A172 (cell line): Measurements from ENCODE around the gene STRA8. TPM values are rescaled to one million over a fixed set of nuclear protein-coding genes. Genes with fewer than 3 reads are reported as not detected.
"Not testable (repeated sequence)": the region's sequence is repeated elsewhere in the genome, so short reads cannot be mapped to it uniquely, and the experiment has no call there.

Experiments
- DNase-seq: peaks from one replicate; pipeline ENCODE4 v3.0.0-alpha.2; 2015; ENCODE audit warnings: low spot score
- total RNA-seq: library from RNA; depleted of rRNA; stranded (reverse); fragments of >200 nt; shearing (Covaris generic); gene quantifications from 2 replicates; pipeline ENCODE4 v1.2.3, GENCODE V29; 2014

Gene STRA8
- total RNA-seq, 1 experiment from 2014 or later = not detected

DNA sequence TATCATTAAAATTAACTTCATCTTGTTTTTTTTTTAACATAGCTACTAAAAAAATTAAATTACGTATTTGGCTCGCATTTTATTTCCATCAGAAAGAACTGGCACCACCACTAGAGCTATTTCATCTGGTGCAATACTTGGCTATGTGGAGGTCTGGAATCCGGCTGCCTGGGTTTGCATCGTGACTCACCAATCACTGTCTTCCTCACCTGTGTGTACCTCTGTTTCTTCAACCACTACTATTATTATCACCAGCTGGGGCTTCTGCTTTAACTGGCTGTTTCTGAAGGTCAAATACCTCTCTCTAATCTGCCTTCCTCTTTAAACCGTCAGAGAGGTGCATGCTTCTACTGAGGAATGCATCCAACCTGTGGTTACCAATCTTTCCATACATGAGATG, 28.8 kb upstream of the STRA8 start:
- DNase-seq = no peak

DNA sequence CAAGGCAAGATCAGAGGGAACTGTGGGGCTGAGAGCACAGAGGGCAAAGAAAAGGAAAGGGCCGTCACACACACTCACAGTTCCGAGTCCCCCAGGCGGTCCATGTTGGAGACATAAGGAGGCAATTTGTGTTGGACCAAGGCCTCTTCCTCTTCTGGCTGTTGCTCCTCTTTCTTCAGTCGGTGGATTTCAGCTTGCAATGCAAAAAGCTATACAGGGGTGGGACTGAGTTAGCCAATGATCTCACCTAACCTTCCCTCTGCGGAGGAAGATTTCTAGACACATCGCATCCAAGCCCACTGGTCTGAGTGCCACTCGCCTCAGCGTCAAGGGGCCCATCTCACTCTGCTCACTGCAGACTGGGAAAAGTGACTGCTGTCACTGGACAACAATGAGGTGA, 27.8 kb upstream of the STRA8 start:
- DNase-seq = no peak

DNA sequence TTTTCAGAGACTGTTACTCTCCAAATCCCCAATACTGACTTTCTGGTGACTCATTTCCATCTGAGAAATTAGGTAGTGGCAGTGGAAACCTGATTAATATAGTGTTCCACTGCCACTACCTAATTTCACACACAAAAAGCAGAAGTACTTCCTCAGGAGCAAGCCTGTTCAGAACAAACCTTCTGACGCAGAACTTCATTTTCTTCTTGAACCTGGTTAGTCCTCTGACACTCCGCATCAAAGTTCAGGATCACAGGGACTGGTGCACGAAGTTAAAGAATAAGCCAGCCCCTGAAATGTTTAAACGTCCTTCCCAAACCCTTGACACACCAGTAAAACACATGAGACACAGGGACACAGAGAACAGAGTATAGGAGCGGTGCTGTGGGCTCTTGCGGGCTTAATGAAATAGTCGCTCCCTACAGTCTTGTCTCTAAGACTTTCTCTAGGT, 26.7 kb upstream of the STRA8 start:
- DNase-seq = no peak

- DNase-seq = no peak
Measured at GRCh38 chr7:135207406-135208101, 26.1 kb upstream of the STRA8 start.

- peak; percentile 7 for DNase-seq
Measured at GRCh38 chr7:135208102-135208793, 25.4 kb upstream of the STRA8 start.

DNA sequence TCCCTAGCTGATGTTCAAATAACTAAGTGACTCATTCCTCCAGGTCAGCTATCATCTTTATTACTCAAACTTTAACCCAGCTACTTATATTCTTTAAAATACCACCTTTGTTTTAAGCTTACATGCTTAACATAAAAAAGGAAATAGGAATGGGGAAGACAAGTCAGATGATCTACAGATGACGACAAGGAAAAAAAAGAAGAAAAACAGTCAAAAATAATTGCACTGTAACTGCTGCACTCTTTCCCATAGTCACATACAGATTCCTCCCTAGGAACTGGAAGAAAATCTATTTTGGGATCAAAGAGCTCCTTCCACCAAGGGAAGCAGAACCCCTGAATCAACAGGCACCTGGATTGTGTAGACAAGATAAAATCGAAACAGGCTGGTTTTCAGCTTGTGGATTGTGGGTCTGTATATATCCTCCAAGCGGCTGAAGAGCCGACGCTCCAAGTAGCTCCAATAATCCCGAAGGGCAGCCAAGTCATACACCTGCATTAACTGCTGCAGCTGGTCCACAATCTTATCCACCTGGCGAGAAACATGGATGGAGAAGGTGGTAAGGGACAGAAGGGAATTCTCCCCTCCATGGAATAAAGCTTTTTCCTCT, 24.3 kb upstream of the STRA8 start:
- DNase-seq = no peak

DNA sequence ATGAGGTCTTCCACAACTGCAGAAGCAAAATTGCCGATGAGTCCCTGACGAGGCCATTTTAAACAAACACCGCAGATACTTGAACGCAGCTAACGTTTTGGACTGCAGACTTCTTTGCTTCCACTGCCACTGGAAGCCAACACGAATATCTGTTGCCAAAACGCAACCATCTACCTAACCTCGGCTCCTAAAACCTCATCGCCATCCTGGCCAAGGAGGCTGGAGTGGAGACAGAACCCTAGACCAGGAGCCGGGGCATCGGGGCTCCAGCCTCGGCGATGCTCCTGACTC, 22.8 kb upstream of the STRA8 start:
- peak; percentile 5 for DNase-seq

DNA sequence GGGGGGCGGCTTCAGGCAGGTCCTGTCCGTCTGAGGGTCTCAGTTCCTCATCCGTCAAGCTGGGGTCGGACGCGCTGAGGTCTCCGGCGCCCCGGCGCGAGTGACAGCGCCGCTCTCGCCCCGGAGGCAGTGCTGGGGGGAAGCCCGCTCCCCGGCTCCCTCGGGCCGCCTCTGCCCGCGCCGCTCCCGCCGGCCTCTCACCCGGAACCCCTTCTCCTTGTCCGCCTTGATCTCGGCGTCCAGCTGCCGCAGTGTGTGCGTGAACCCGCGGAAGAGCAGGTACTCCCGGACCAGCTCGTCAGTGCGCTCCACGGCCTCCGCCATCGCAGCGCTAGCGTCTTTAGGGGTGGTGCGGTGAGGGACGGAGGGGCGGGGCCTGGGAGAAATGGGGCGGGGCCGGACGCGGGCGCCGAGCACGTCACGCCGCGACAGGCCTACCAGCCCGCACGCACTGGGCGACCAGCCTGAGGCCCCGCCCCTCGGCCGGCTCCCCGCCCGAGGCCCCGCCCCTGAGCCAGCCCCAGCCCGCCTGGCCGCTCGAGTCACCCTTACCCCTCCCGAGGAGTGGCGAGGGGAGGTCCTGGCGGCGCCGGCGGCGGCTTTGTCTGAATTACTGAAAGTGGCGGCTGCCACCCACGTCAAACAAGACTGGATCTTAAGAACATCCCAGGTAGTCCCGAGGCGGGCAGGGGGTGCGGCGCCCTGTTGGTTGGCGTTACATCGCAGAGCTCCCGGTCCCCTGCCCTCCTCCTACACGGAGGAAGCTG, 22.3 kb upstream of the STRA8 start, which contains the start of gene WDR91:
TSS of gene WDR91 (minus strand) at position 348 of the 767 bp plus-strand sequence. CDS start at position 324, 24 bp downstream.
- DNase-seq = peak; percentile 85

- peak; percentile 22 for DNase-seq
Measured at GRCh38 chr7:135211946-135212685, 21.5 kb upstream of the STRA8 start.

- no peak for DNase-seq
Measured at GRCh38 chr7:135213831-135214230, 19.8 kb upstream of the STRA8 start.

- DNase-seq = no peak
Measured at GRCh38 chr7:135215180-135215579, 18.5 kb upstream of the STRA8 start.

DNA sequence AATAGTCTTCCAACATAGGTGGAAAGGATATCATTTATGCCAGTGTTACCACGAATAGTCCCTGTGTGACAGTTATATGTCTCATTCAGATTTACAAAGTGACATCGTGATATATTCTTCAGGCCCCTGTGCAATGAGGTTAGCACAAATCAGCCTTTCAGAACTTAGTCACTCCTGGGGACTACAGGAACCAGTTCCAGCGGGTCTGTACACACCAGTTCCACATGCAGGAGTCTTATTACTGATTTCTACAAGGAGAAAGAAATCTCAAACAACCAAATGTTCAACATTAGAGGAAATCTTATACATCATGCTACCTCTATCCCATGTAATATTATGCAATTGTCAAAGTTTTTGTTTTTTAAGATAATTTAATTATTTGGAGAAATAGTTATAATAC, 17.9 kb upstream of the STRA8 start:
- DNase-seq = no peak

DNA sequence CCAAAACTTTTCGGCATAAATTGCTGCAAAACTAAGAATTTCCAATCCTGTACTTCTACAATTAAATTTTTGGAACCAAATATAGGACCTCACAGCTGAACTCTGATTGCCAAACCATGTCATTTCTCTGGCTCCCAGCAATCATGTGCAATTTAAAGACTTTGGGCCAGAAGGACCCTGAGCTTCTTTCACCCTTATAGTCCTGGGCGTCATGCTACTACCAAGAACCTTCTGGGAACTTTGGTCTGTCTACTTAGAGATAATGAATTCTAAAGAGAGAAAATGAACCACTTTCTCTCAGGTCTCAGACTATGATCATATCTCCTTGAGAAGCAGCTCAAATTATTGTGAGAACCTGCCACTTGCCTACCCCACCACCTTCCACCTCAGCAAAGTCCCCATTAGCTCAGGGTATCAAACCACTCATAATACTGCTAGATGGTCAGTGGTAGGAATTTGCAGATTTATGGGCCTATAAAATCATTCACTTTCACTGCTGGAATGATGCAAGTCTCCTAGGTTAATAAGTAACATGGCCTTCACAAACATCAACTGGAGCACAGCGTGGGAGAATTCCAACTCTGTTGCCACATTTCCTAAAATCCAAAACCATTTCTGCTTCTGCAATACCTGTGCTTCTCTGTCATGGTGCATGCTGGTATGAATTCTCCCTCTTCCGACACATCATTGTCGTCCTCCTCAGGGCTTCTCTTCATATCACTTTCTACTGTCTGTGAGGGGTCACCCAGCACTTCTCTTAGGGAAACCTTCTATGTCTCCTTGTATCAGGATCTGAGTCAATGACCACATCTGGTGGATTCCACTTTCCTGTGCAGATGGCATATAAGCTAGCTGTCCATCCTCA, 15.8 kb upstream of the STRA8 start:
- DNase-seq = no peak

DNA sequence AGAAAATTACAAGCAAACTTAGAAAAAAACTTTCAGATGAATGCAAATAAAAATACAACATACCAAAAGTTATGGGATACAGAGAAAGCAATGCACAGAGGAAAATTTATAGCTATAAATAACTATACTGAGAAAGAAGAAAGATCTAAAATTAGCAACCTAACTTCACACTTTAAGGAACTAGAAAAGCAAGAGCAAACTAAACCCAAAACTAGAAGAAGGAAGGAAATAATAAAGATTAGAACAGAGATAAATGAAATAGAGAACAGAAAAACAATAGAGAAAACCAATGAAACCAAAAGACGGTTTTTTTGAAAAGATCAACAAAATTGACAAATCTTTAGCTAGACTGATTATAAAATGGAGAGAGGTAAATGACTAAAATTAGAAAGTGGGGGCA, 9.6 kb upstream of the STRA8 start:
- DNase-seq = no peak

GRCh38 chr7:135231686-135232085, 2.0 kb upstream of the STRA8 start:
- DNase-seq = no peak

DNA sequence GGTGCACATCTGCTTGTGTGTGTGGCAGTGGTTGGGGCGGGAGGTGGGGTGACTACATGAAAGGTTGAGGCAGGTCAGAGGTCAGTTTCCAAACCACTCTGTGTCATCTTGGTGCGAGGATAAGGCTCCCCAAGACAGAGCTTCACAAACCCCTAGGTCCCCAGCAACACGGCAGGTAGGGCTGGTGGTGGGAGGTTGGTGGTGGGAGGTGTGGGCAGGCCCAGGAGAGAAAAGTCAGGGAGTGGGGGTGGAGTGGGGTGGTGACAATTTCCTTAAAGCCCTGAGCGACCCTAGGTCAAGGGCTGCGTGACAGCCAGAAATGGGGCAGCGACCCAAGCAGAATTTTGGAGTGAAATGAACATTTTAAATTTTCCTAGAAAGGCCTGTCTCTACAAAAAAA, 1.6 kb upstream of the STRA8 start:
- DNase-seq = no peak

DNA sequence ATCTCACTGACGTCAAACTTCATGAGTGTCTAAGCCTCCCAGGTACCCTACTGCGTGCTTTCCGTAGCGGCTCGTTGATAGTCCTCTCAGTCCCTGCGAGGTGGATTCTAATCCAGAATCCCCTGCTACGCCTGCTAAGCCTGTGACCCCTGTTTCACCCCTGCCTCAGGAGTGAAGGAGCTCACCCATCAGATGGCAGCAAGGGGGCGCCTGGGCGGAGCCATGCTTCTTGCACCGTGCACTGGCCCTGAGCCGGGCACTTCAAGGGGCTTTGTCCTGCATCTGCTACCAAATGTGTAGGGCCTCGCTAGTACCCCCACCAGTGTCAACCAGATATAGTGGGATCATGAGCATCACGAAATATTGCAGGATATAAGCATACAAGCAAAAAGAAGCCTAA, 918 bp upstream of the STRA8 start:
- no peak for DNase-seq

GRCh38 chr7:135234095-135234494, 457 bp downstream of the STRA8 start:
- DNase-seq = not testable (repeated sequence)

DNA sequence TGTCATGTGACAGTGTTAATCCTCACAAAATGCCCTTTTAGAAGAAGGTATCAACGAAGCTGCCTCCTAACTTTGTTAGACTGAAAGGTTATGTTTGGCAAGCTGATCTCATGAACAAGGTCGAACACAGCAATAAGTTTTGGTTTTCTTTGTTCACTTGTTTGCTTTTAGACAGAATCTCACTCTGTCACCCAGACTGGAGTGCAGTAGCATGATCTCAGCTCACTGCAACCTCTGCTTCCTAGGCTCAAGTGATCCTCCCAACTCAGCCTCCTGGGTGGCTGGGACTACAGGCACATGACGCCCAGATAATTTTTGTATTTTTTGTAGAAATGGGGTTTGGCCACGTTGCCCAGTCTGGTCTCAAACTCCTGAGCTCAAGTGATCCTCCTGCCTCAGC, 1.1 kb downstream of the STRA8 start:
- DNase-seq = no peak

- no peak for DNase-seq
Measured at GRCh38 chr7:135235841-135236240, 2.2 kb downstream of the STRA8 start.

DNA sequence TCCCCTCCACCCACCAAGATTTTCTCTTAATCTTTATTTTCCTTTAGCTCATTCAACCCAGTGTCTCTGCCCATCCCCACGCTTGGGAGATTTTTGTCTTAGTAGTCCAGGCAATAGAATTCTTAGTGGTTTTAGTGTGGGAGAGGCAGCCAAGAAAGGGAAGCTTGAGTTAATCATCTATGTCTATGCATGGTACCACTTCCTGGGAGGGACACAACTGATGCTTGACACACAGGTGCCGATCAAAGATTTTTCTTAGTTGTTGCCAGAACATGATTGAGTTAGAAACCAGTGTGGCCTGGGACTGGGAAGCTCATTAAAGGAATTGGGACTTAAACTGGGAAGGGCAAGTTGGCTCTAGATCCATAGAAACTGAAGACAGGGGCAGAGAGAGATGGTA, 3.1 kb downstream of the STRA8 start:
- no peak for DNase-seq
